BLaER1 treated with 17β-estradiol and CSF1 and Interleukin-3, amounts not matched to agents 10 nM and 100 nM (cell line): ENCODE data around the gene TPCN2.

Experiments used
- H3K27ac ChIP-seq, 11 experiments: shearing (Covaris generic); formaldehyde crosslinking; 2 replicates each; pipeline ENCODE4 v1.8.1; 2022
- H3K27me3 ChIP-seq, 11 experiments: shearing (Covaris generic); formaldehyde crosslinking; 2 replicates each; pipeline ENCODE4 v1.8.1; 2022
- H3K36me3 ChIP-seq, 11 experiments: shearing (Covaris generic); formaldehyde crosslinking; 2 replicates each; pipeline ENCODE4 v1.8.1; 2022
- H3K4me1 ChIP-seq, 10 experiments: shearing (Covaris generic); formaldehyde crosslinking; 2 replicates each; pipeline ENCODE4 v1.8.1; 2022
- H3K4me2 ChIP-seq, 11 experiments: shearing (Covaris generic); formaldehyde crosslinking; 2 replicates each; pipeline ENCODE4 v1.8.1; 2022
- H3K4me3 ChIP-seq, 10 experiments: shearing (Covaris generic); formaldehyde crosslinking; 2 replicates each; pipeline ENCODE4 v1.8.1; 2022
- H3K9ac ChIP-seq, 11 experiments: shearing (Covaris generic); formaldehyde crosslinking; 2 replicates each; pipeline ENCODE4 v1.8.1; 2022
- H3K9me3 ChIP-seq, 11 experiments: shearing (Covaris generic); formaldehyde crosslinking; replicated peaks in 1 of 11; 2 replicates each; pipeline ENCODE4 v1.8.1; 2022
- H4K20me1 ChIP-seq, 11 experiments: shearing (Covaris generic); formaldehyde crosslinking; 2 replicates each; pipeline ENCODE4 v1.8.1; 2022
- Cebpa-rat ChIP-seq, 11 experiments: shearing (Covaris generic); IDR thresholded peaks; 2 replicates each; pipeline ENCODE4 v1.8.1; 2022

The TPCN2 gene

GRCh38 chr11:69034123-69034867, 14.4 kb upstream of the TPCN2 start:
- H3K9ac ChIP-seq: peak overlapping the region in 1 of 11 experiments; percentile 44; a peak in 2 of 22 replicates
- TF ChIP-seq Cebpa-rat (IDR thresholded peaks at IDR 0.05): no peak

GRCh38 chr11:69035150-69035945, 13.4 kb upstream of the TPCN2 start:
- H3K27me3 ChIP-seq: peaks cover 0 to 13% (median 5%) of the 10 kb centered on the region in 11 experiments; a peak in 9 of 22 replicates
- H3K36me3 ChIP-seq: no peaks in the 10 kb centered on the region
- H3K4me1 ChIP-seq: peaks cover 13 to 50% (median 39%) of the 10 kb centered on the region in 10 experiments
- no peaks in the 10 kb centered on the region; a peak in 2 of 22 replicates for H4K20me1 ChIP-seq
- no peak for TF ChIP-seq Cebpa-rat (IDR thresholded peaks at IDR 0.05)
- H3K4me3 ChIP-seq: no peak overlapping the region
- peak overlapping the region in 3 of 11 experiments; percentile 54 to 70 (median 67); a peak in 4 of 22 replicates for H3K4me2 ChIP-seq
- H3K27ac ChIP-seq: no peak overlapping the region
- H3K9ac ChIP-seq: no peak overlapping the region
- no peaks in the 10 kb centered on the region for H3K9me3 ChIP-seq

More at GRCh38 chr11:69034123-69034867, 14.4 kb upstream of the TPCN2 start:
- H3K4me1 ChIP-seq: peaks cover 9 to 42% (median 31%) of the 10 kb centered on the region in 10 experiments
- H3K27ac ChIP-seq: no peak overlapping the region
- peaks cover 0 to 13% (median 5%) of the 10 kb centered on the region in 11 experiments; a peak in 9 of 22 replicates for H3K27me3 ChIP-seq
- H3K4me2 ChIP-seq: peak overlapping the region in 9 of 11 experiments; percentile 21 to 78 (median 58); a peak in 17 of 22 replicates
- H3K36me3 ChIP-seq: no peaks in the 10 kb centered on the region
- no peaks in the 10 kb centered on the region; a peak in 2 of 22 replicates for H4K20me1 ChIP-seq
- H3K4me3 ChIP-seq: no peak overlapping the region
- H3K9me3 ChIP-seq: no peaks in the 10 kb centered on the region

- Histone ChIP-seq H3K36me3 (no peaks in the 10 kb centered on the region), H3K9me3 (no peaks in the 10 kb centered on the region), H3K4me1 (peaks cover 19 to 50% (median 39%) of the 10 kb centered on the region in 10 experiments), H3K4me3 (no peak overlapping the region), H3K9ac (no peak overlapping the region), H3K27me3 (peaks cover 0 to 13% (median 5%) of the 10 kb centered on the region in 11 experiments; a peak in 9 of 22 replicates), H4K20me1 (no peaks in the 10 kb centered on the region; a peak in 2 of 22 replicates), H3K27ac (no peak overlapping the region), H3K4me2 (no peak overlapping the region)
- no peak for TF ChIP-seq Cebpa-rat (IDR thresholded peaks at IDR 0.05)
Observed at GRCh38 chr11:69035946-69036340, 12.8 kb upstream of the TPCN2 start.

GRCh38 chr11:69037074-69037473, 11.7 kb upstream of the TPCN2 start:
- Histone ChIP-seq H3K9ac (no peak overlapping the region), H3K4me2 (no peak overlapping the region), H3K4me3 (no peak overlapping the region), H3K9me3 (no peaks in the 10 kb centered on the region), H4K20me1 (no peaks in the 10 kb centered on the region; a peak in 1 of 22 replicates), H3K27me3 (peaks cover 0 to 13% (median 5%) of the 10 kb centered on the region in 11 experiments; a peak in 9 of 22 replicates), H3K36me3 (no peaks in the 10 kb centered on the region), H3K4me1 (peaks cover 26 to 52% (median 44%) of the 10 kb centered on the region in 10 experiments), H3K27ac (no peak overlapping the region)
- no peak for TF ChIP-seq Cebpa-rat (IDR thresholded peaks at IDR 0.05)

- Histone ChIP-seq H3K9ac (no peak overlapping the region), H3K27me3 (peaks cover 0 to 13% (median 5%) of the 10 kb centered on the region in 11 experiments; a peak in 9 of 22 replicates), H3K9me3 (no peaks in the 10 kb centered on the region), H3K4me3 (no peak overlapping the region), H3K4me2 (no peak overlapping the region), H3K36me3 (no peaks in the 10 kb centered on the region), H3K27ac (no peak overlapping the region), H4K20me1 (no peaks in the 10 kb centered on the region; a peak in 1 of 22 replicates), H3K4me1 (peaks cover 26 to 56% (median 47%) of the 10 kb centered on the region in 10 experiments)
- no peak for TF ChIP-seq Cebpa-rat (IDR thresholded peaks at IDR 0.05)
Observed at GRCh38 chr11:69037544-69037943, 11.2 kb upstream of the TPCN2 start.

GRCh38 chr11:69039501-69039900, 9.2 kb upstream of the TPCN2 start:
- H3K27ac ChIP-seq: no peak overlapping the region
- no peaks in the 10 kb centered on the region for H3K36me3 ChIP-seq
- H3K9me3 ChIP-seq: no peaks in the 10 kb centered on the region
- no peak overlapping the region for H3K4me3 ChIP-seq
- no peak overlapping the region for H3K9ac ChIP-seq
- TF ChIP-seq Cebpa-rat (IDR thresholded peaks at IDR 0.05): no peak
- no peaks in the 10 kb centered on the region for H4K20me1 ChIP-seq
- H3K4me2 ChIP-seq: peak overlapping the region in 10 of 11 experiments; percentile 40 to 90 (median 62); a peak in 19 of 22 replicates
- peaks cover 0 to 2% (median 0%) of the 10 kb centered on the region in 11 experiments; a peak in 5 of 22 replicates for H3K27me3 ChIP-seq
- H3K4me1 ChIP-seq: peaks cover 38 to 65% (median 55%) of the 10 kb centered on the region in 10 experiments

- Histone ChIP-seq H3K4me3 (no peak overlapping the region), H4K20me1 (no peaks in the 10 kb centered on the region), H3K4me2 (peak overlapping the region in 10 of 11 experiments; percentile 60 to 90 (median 79); a peak in 21 of 22 replicates), H3K9ac (no peak overlapping the region), H3K9me3 (no peaks in the 10 kb centered on the region), H3K27ac (peak overlapping the region in 8 of 11 experiments; percentile 44 to 61 (median 50); a peak in 10 of 22 replicates), H3K4me1 (peaks cover 43 to 65% (median 59%) of the 10 kb centered on the region in 10 experiments), H3K27me3 (no peaks in the 10 kb centered on the region), H3K36me3 (no peaks in the 10 kb centered on the region)
- no peak for TF ChIP-seq Cebpa-rat (IDR thresholded peaks at IDR 0.05)
Observed at GRCh38 chr11:69040051-69040450, 8.7 kb upstream of the TPCN2 start.

- Histone ChIP-seq H3K27me3 (no peaks in the 10 kb centered on the region), H3K4me1 (peaks cover 46 to 68% (median 61%) of the 10 kb centered on the region in 10 experiments), H4K20me1 (no peaks in the 10 kb centered on the region), H3K27ac (peak overlapping the region in 8 of 11 experiments; percentile 44 to 61 (median 50); a peak in 15 of 22 replicates), H3K9ac (0 out of 22 replicates have a peak overlapping the region, but pooled peaks of 1 of the 11 experiments have one; percentile 26), H3K9me3 (no peaks in the 10 kb centered on the region), H3K4me3 (no peak overlapping the region), H3K36me3 (no peaks in the 10 kb centered on the region), H3K4me2 (peak overlapping the region; percentile 55 to 90 (median 79))
- TF ChIP-seq Cebpa-rat (IDR thresholded peaks at IDR 0.05): no peak
Observed at GRCh38 chr11:69040581-69041260, 8.0 kb upstream of the TPCN2 start.
